GM21737 (cell line): ENCODE measurements around the gene IFI27L2.
A peak's percentile ranks its signal among the peaks of the same experiment; 100 is the strongest.

Experiments
- ATAC-seq: cut with Tn5 transposase; IDR thresholded peaks from one replicate; pipeline ENCODE4 v1.9.1; 2021; ENCODE audit warnings: mild to moderate bottlenecking, moderate library complexity; ENCODE audit not compliant: unreplicated experiment

IFI27L2 gene

DNA sequence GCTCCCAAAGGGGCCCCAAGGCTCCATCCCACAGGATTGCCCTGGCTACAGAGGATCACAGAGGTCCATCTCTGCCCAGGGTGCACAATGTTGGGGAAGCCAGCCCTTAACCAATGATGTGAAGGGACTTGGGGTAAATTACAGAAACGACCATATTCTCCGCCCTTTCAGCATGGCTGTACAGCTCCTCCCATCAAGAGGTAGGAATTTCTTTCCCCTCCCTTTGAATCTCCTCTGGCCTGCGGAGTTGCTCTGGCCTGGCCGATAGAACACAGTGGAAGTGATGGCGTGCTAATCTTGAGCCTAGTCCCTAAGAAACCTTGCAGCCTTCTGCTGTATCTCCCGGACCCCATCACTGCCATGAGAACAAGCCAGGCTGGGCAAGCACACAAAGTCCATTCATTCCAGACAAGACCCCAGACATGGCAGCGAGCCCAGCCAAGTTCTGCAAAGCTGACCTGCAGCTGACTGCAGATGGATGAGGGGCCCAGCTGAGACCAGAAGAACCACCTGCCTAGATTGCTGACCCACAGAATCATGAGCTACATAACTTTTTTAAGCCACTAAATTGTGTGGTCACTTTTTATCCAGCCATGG, 25.8 kb downstream of the IFI27L2 start:
- ATAC-seq = no peak

DNA sequence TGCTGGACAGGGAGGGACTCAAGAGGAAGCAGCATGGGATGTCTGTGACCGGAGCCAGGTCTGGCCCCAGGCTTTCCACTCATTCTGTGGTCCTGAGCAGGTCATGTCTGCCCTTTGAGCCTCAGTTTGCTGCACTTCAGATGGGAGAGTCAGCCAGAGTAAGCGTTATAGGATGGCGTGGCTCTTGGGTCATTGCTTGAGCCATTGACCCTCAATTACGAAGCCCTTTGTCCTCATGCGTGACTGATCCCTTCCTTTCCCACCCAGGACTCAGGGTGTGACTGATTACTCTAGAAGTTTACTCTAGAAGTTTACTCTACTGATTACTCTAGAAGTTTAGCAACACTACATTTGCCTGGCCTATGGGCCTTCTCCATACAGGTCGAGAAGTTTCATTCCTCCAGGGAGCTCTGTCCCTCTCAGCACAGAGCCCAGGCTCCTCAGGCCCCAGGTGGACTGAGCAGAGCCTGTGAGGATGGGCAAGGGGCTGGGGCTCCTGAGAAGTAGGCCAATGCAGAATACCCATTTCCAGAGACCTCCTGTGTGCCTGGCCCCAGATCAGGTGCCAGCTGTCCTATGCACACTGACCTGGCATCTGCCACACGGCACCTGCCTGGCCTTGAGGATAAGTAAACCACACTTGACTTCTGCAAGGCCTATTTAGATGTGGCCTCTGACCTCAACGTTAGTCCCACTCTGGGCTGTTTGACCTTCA, 26.5 kb downstream of the IFI27L2 start:
- ATAC-seq = no peak

DNA sequence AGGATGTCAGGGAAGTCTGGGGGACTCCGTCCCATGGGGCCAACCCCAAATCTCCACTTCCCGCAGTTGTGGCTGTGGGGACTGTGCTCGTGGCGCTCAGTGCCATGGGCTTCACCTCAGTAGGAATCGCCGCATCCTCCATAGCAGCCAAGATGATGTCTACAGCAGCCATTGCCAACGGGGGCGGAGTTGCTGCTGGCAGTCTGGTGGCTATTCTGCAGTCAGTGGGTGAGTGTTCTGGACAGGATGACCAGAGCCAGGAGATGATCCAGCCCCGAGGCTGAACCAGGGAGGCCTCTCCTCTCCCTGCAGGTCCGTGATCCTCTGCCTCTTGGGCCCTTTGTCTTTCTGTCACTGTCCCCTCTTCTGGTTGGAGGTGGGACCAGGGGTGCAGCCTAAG, 27.7 kb downstream of the IFI27L2 start:
- ATAC-seq = no peak

DNA sequence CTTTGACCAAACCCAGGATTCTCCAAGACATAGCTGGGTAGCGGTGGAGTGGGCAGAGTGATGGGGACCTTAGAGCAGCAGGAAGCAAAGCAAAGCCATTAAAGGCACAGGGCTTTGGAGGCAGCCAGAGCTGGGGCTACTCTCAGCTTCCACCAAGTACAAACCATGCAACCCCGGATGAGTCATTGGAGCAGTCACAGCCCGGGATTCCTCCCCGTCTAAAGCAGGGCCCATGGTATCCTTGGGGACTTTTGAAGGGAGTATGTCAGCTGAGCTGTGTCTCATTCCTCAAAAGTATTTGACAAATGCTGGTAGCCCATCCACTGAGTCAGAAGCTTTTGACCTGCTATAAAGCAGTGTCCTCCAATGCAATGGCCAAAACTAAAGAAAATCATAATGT, 28.6 kb downstream of the IFI27L2 start:
- no peak for ATAC-seq

DNA sequence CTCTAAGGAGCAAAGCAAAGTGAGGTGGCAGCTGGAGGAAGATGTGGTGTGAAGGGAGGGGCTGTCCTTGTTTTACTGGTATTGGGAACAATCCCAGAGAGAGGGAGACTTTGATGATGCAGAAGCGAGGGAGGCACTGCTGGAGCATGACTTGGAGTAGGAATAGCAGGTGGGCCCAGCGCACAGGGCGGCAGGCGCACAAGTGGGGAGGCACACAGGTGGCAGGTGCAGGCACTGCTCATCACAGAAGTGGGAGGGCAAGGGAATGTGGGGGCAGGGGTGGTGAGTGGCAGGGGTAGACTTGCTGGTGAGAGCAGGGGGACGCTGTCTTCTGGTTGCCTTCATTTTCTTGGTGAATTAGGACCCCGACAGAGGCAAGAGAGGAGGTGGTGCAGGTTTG, 30.4 kb downstream of the IFI27L2 start:
- ATAC-seq = no peak

DNA sequence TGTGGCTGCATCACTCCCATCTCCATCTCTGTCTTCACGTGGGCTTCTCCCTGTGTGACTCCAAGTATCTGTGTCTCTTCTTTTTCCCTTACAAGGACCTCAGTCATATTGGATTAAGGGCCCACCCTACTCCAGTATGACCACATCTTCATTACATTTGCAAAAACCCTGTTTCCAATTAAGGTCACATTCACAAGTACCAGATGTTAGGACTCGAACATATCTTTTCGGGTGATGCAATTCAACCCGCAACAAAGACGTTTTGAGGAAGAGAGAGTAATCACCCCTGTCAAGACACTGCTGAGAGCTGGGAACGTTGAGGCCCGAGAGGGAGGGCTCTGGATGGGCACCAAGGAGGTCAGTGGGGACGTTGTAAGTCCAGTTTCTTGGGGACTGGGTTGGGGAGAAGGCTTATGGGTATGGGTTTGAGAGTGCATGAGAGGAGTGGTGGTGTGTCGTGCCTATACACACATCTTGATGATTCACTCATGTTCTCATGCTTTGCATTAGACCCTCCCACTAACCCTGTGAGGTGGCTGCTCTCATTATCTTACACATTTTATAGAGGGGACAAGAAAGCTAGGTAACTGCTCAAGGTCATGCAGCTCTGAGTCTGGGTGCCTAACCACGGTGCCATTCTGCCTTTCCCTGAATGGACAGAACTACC, 30.9 kb downstream of the IFI27L2 start:
- no peak for ATAC-seq

DNA sequence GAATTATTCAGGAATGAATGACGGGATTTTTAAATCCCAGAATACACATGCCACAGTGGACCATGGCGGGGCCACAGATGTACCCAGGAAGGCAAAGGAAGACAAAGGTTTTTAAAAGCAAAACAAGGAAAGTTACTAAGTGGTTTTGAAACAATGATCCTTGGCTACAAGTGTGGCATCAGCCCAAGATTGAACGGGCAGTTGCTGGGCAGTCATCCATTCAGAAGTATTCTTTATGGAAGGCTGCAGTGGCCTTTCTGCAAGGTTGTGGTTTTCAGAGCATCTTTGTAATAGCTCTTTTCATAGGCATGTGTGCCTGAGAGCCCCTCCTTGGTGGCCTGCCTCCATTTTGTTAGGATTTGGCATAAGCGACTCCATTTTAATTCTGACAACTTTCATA, 32.3 kb downstream of the IFI27L2 start:
- no peak for ATAC-seq

DNA sequence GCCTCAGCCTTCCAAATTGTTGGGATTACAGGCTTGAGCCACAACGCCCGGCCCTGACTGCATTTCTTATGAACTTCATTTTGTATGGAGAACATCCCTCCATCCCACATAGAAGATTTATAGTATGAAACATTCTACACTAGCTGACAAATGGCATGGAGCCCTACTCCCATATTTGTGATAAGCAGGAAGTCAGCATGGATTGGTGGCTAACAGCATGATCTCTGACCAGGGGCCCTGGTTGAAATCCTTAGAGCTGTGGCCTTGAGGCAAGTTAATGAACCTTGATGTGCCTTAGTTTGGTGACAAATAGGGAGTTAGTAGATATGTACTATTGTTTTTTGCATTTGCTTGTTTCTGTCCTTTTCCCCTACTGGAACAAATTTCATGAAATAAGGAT, 36.0 kb downstream of the IFI27L2 start:
- ATAC-seq = no peak

DNA sequence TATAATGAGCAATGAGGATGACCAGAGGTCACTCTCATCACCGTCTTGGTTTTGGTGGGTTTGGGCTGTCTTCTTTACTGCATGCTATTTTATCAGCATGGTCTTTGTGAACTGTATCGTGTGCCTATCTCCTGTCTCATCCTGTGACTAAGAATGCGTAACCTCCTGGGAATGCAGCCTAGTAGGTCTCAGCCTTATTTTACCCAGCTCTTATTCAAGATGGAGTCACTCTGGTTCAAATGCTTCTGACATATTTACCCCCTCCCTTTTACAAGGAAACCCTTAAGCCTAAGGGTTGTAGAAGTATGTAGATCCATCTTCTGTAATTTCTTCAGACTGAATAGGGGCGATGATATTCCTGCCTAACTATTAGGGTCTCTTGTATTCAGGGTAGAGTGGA, 39.9 kb downstream of the IFI27L2 start:
- no peak for ATAC-seq

DNA sequence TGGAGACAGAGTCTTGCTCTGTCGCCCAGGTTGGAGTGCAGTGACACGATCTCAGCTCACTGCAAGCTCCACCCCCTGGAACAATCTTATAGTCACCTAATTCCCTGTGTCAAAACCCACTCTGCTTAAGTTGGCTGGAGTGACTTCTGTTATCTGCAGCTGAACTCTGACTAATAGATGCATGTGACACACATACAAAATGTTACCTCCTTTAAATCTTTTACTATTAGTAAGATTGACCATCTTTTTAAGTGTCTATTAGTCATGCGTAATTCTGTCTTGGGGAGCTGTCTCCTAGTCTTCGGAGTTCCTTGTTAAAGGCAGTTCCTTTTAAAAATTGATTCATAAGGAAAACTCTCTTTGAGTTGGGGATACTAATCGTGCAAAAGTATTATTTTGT, 40.9 kb downstream of the IFI27L2 start:
- ATAC-seq = no peak

DNA sequence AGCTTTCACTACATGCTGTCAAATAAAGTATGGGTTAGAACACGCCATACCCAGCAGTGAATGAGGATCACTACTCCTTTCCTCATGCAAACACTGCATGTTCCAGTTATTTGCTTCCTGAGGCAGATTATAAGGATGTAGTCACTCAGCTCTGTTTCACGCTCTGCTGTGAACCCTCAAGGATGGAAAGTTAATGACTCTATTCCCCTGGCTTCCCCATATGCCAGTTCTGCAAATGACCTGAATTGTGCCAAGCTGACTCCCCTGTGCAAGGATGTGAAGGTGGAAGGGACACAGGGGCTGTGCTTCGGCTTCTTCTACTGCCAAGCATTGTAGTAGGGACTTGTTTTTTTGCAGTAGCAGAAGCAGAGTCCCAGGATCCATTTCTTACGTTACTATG, 41.5 kb downstream of the IFI27L2 start:
- ATAC-seq = no peak

DNA sequence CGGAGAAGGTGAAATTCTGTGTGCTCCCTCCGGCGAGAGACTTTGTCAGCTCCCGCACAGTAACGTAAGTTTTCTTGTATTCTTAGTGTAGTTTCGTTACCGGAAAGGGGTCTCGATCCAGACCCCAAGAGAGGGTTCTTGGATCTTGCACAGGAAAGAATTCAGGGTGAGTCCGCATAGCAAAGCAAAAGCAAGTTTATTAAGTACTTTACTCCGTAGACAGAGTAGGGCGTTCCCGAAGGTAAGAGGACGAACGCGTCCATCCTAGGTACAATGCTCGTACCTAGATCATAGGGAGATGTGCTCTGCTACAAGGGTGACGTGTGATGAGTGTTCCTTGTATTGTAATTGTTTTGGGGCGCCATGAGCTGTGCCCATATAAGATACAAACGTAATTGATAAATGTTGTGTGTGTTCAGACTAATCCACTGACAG, 48.0 kb downstream of the IFI27L2 start:
- ATAC-seq = no peak

DNA sequence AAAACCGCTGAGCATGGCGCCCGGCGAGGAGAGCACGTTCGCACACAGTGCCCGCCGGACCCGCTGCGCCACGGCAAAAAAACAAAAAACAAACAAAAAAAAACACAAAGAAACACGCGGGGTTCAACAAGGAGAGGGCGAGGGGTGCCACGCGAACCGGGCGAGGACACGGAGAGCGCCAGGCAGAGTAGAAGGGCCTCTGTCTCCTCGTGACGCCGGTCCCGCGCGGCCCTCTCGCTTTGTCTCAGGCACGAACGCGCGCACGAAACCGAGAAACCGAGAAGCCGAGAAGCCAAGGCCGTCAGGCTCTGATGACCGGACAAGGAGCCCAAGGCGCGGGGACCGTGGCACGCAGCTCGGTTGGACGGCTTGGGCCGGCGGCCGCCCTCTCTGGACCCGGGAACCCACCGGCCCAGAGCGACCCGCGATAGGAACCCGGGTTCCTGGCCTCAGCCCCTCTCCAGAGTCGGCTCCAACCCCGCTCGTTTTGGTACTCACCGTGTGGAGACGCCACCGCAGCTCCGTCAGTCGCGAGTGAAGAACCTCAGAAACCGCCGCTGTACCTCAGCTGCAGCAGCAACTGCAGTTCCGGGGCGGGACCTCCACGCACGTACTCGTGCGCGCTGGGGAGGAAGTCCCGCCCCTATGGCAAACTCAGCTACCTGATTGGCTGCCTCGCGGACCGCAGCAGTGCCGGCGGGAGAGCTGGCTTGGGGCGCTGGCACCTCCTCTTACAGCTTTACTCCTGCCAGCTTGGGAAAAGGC, 48.6 kb downstream of the IFI27L2 start, which contains the start of the genes DDX24 and IFI27L1:
Gene DDX24, minus strand, starts transcription at position 582 of the 765 bp plus-strand sequence. CDS start 1,460 bp downstream, outside the sequence.
Gene IFI27L1, plus strand, starts transcription at position 690 of the 765 bp plus-strand sequence. CDS start 15,628 bp downstream, outside the sequence.
- ATAC-seq = peak; percentile 97

DNA sequence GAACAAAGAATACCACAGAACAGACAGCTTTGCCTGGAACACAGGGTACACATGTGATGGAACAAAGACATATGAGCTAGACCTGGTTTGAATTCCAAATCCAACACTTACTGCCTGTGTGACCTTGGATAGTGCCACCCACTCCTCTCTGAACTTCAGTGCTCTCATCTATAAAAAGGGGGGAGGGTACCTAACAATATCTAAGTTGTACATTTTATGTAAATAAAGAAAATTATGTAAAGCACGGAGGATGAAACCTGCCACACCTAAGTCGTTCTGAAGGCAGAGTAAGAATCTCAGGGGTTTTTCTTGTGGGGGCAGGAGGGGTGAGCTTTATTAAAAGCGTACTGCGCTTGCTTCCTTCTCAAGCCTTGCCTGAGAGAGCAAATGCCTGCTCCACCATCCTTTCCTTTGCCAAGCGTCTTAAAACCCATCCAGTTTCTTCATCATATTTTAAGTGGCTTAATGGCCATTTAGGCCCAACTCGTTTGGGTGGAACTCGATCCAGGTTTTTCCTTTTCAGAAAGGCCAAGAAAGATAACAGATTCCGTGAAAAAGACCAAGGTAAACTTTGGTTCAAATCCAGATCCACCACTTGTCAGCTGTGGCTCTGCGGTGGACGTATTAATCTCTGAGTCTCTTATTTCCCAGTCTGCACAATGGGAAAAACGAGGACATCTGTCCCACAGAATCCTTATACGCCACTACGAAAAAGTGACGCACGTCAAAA, 49.3 kb downstream of the IFI27L2 start:
- ATAC-seq = no peak

DNA sequence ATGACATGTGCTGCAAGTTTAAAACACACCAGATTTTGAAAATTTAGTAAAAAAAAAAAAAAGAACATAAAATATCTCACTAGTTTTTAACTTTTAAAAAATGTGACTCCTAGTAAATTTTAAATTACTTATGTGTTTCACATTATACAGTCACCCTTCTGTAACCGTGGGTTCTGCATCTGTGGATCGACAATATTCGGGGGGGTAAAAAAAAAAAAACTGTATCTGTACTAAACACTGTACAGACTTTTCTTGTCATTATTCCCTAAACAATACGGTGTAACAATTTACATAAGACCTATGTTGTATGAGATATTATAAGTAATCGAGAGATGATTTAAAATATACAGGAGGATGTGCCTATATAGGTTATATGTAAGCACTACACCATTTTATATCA, 51.6 kb downstream of the IFI27L2 start:
- no peak for ATAC-seq
